Calu3 (cell line): ENCODE data around the gene RAB4B. TPM values are rescaled to one million over a fixed set of nuclear protein-coding genes. Genes with fewer than 3 reads are reported as not detected.

ENCODE experiments used
- BruUV-seq: library from RNA; stranded (reverse); fragments of 400-500 nt; replicated peaks from 2 replicates; lab custom pipeline; 2021; lab: Mats Ljungman, UMichigan
- CTCF ChIA-PET: fragments of 300-600 bp; sonication (Branson Sonifier 250); formaldehyde crosslinking; loops from one replicate; lab custom pipeline; 2022; ENCODE audit warnings: antibody characterized with exemption; lab: Charles Lee
- DNase-seq: peaks from one replicate; pipeline ENCODE4 v3.0.0; 2022
- H3K27ac Mint-ChIP-seq: one replicate; pipeline ENCODE4 v1.8.0; 2022; ENCODE audit warnings: mixed read lengths; ENCODE audit not compliant: unreplicated experiment
- H3K27me3 Mint-ChIP-seq: one replicate; pipeline ENCODE4 v1.8.0; 2022; ENCODE audit warnings: mixed read lengths; ENCODE audit not compliant: unreplicated experiment
- H3K36me3 Mint-ChIP-seq: one replicate; pipeline ENCODE4 v1.8.0; 2022; ENCODE audit warnings: mild to moderate bottlenecking, moderate library complexity, mixed read lengths; ENCODE audit not compliant: insufficient read depth, unreplicated experiment
- H3K4me1 Mint-ChIP-seq: one replicate; pipeline ENCODE4 v1.8.0; 2022; ENCODE audit warnings: mild to moderate bottlenecking, low read depth, mixed read lengths; ENCODE audit not compliant: unreplicated experiment
- H3K4me3 Mint-ChIP-seq: one replicate; pipeline ENCODE4 v1.8.0; 2022; ENCODE audit warnings: mild to moderate bottlenecking, low read depth, moderate library complexity, mixed read lengths; ENCODE audit not compliant: unreplicated experiment
- H3K9me3 Mint-ChIP-seq: one replicate; pipeline ENCODE4 v1.8.0; 2022; ENCODE audit warnings: low read depth, mixed read lengths; ENCODE audit not compliant: unreplicated experiment
- CTCF ChIP-seq: fragments of 200-600 bp; IDR thresholded peaks from one replicate; pipeline ENCODE4 v1.8.0; 2022; ENCODE audit warnings: antibody characterized with exemption; ENCODE audit not compliant: unreplicated experiment
- intact Hi-C: fragments of 100-400 bp; cut with micrococcal nuclease; formaldehyde crosslinking; loops from one replicate; pipeline ENCODE4 v1.10.0; 2022; ENCODE audit not compliant: unreplicated experiment
- total RNA-seq: library from RNA; stranded (reverse); gene quantifications from 2 replicates; pipeline ENCODE4 v1.2.3, GENCODE V29; 2022

Gene RAB4B
- total RNA-seq, 1 experiment from 2014 or later, result 22.7 TPM

- peaks cover 38% of the 10 kb centered on the region for H3K4me1 Mint-ChIP-seq
- no peaks in the 10 kb centered on the region for H3K27me3 Mint-ChIP-seq
- H3K9me3 Mint-ChIP-seq, result no peaks in the 10 kb centered on the region
- no TSS peak for BruUV-seq
- intact Hi-C loops, result loop anchor here (5.0 kb wide), 1 partner anchor 45 kb away; the partner anchor contains the start of genes ACTMAP and SNRPA
- peaks cover 56% of the 10 kb centered on the region for H3K36me3 Mint-ChIP-seq
- peak overlapping the region; percentile 95 for H3K27ac Mint-ChIP-seq
- TF ChIP-seq CTCF, result no peak
- H3K4me3 Mint-ChIP-seq, result peak overlapping the region; percentile 88
- CTCF ChIA-PET, result interaction anchor here (2.8 kb wide), 1 partner anchor 19 kb away, joined by 15 read pairs; the partner anchor contains the start of gene RAB4B
- DNase-seq, result no peak
Observed at GRCh38 chr19:40797166-40797962, 19.3 kb downstream of the RAB4B start.

DNA sequence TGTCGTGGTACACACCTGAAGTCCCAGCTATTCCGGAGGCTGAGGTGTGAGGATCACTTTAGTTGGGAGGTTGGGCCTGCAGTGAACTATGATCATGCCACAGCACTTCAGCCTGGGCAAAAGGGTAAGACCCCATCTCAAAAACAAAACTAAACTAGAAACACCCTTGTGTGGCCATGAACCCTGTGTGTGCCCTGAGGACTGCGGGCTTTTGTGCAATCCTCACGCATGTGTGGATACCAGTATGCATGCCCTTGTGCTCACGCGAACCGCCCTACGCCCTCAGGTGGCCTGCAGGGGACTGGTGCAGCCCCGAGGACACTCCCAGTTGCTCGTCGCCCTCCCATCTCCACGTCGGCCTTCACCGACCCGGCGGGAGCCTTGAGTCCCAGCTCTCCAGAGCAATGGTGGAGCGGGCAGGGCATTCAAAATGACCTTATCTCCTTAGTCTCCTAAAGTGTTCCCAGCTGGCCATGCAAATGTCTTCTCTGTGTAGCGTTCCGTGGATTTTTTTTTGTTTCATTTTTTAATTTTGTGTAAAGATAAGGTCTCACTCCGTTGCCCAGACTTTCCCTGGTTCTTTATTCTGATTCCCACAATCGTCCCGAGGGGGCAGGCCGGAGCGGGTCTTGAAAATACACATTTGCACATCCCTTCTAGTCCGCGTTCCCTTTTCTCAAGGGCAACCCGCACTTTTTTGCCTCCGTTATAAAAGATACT, 20.1 kb downstream of the RAB4B start:
- H3K27ac Mint-ChIP-seq, result peak overlapping the region; percentile 95
- BruUV-seq, result no TSS peak
- H3K4me1 Mint-ChIP-seq, result peaks cover 45% of the 10 kb centered on the region
- peaks cover 64% of the 10 kb centered on the region for H3K36me3 Mint-ChIP-seq
- intact Hi-C loops, result loop anchor here (5.0 kb wide), 1 partner anchor 46 kb away; the partner anchor contains the start of genes ACTMAP and SNRPA
- CTCF ChIA-PET, result interaction anchor here (0.7 to 2.8 kb wide), 3 partner anchors 20 to 46 kb away, joined by 3 to 15 read pairs (median 4); partner anchors contain the start of gene RAB4B
- peak; percentile 72 for DNase-seq
- no peaks in the 10 kb centered on the region for H3K27me3 Mint-ChIP-seq
- peak; percentile 49 for TF ChIP-seq CTCF
- H3K9me3 Mint-ChIP-seq, result no peaks in the 10 kb centered on the region
- H3K4me3 Mint-ChIP-seq, result peak overlapping the region; percentile 88

- intact Hi-C loops, result loop anchor here (5.0 kb wide), 1 partner anchor 47 kb away; the partner anchor contains the start of genes ACTMAP and SNRPA
- Mint-ChIP-seq H3K36me3 (peaks cover 71% of the 10 kb centered on the region), H3K4me1 (peaks cover 53% of the 10 kb centered on the region), H3K4me3 (peak within 1 kb of the TSS; percentile 88), H3K9me3 (no peaks in the 10 kb centered on the region), H3K27me3 (no peaks in the 10 kb centered on the region), H3K27ac (peak within 1 kb of the TSS; percentile 95)
- no peak for TF ChIP-seq CTCF
- DNase-seq, result peak; percentile 100
- CTCF ChIA-PET, result interaction anchor here (0.7 to 2.8 kb wide), 3 partner anchors 21 to 47 kb away, joined by 3 to 15 read pairs (median 4); partner anchors contain the start of gene RAB4B
- no TSS peak for BruUV-seq
Observed at GRCh38 chr19:40798683-40799557, 20.9 kb downstream of the RAB4B start, which contains the start of gene EGLN2. EGLN2 (plus strand) TSS chr19:40799191; CDS start chr19:40800573, 1,382 bp downstream.
